Colonic mucosa (tissue), 4 donors: Measurements from ENCODE around the gene LRRC1. TPM values are rescaled to one million over a fixed set of nuclear protein-coding genes. Genes with fewer than 3 reads are reported as not detected.

Experiments
- DNase-seq: peaks from one replicate; pipeline ENCODE4 v3.0.0-alpha.2; 2020
- H3K27ac ChIP-seq: fragments of 200-600 bp; one replicate; pipeline ENCODE4 v1.8.0; 2021
- H3K27me3 ChIP-seq: fragments of 200-600 bp; one replicate; pipeline ENCODE4 v1.8.0; 2021
- H3K36me3 ChIP-seq: fragments of 200-600 bp; one replicate; pipeline ENCODE4 v1.8.0; 2021
- H3K4me1 ChIP-seq: fragments of 200-600 bp; one replicate; pipeline ENCODE4 v1.8.0; 2021; ENCODE audit warnings: mild to moderate bottlenecking
- H3K4me3 ChIP-seq: fragments of 200-600 bp; one replicate; pipeline ENCODE4 v1.8.0; 2021
- H3K9ac ChIP-seq, 2 donors: one replicate each; pipeline ENCODE4 v1.7.0; 2013; ENCODE audit warnings: control low read depth in 2 of 2, low read depth in 2 of 2, low read length in 2 of 2
- H3K9me3 ChIP-seq: fragments of 200-600 bp; one replicate; pipeline ENCODE4 v1.8.0; 2021
- CTCF ChIP-seq: fragments of 200-600 bp; IDR thresholded peaks from one replicate; pipeline ENCODE4 v1.8.0; 2022; ENCODE audit warnings: antibody characterized with exemption, mild to moderate bottlenecking
- intact Hi-C: fragments of 100-400 bp; cut with DNase I; formaldehyde crosslinking; loops from one replicate; pipeline ENCODE4 v1.14.1; 2022
- total RNA-seq, 2 donors: library from RNA; stranded (reverse); fragmentation: NEBNext Ultra II Directional in 1 of 2; extraction: Animal tissue kit (Norgen Biotek cat#: 25700) in 1 of 2; gene quantifications; one replicate each; pipeline ENCODE4 v1.2.1, GENCODE V29; 2021
- donor health status: healthy.
- donor health status: DM: no; HTN: no; CAD: no.
- donor health status: DM: no; HTN: no; CAD: no.

The LRRC1 gene
- total RNA-seq, result 10 to 100 TPM; 49.6 to 72.9 TPM

GRCh38 chr6:53794720-53795339 lies at the start of gene LRRC1:
LRRC1 (plus strand) TSS chr6:53795005; CDS start chr6:53795257, 252 bp downstream.
- H3K36me3 ChIP-seq, result no peaks in the 10 kb centered on the region
- H3K9me3 ChIP-seq, result no peaks in the 10 kb centered on the region
- H3K4me3 ChIP-seq, result peak within 1 kb of the TSS; percentile 80
- peak; percentile 95 for DNase-seq
- no peaks in the 10 kb centered on the region for H3K4me1 ChIP-seq
- H3K9ac ChIP-seq, result peak within 1 kb of the TSS; percentile 79 to 91
- H3K27ac ChIP-seq, result peak within 1 kb of the TSS; percentile 81
- no peak for TF ChIP-seq CTCF
- no peaks in the 10 kb centered on the region for H3K27me3 ChIP-seq
- intact Hi-C loops, result loop anchor here (1.0 to 10.0 kb wide), 3 partner anchors 63 to 162 kb away; no protein-coding TSS in a partner anchor

- H3K36me3 ChIP-seq, result no peaks in the 10 kb centered on the region
- H3K9me3 ChIP-seq, result no peaks in the 10 kb centered on the region
- H3K27me3 ChIP-seq, result no peaks in the 10 kb centered on the region
- H3K9ac ChIP-seq, result no peak overlapping the region
- H3K4me3 ChIP-seq, result no peak overlapping the region
- intact Hi-C loops, result no loop called here
- H3K27ac ChIP-seq, result no peak overlapping the region
- H3K4me1 ChIP-seq, result no peaks in the 10 kb centered on the region
- DNase-seq, result no peak
- TF ChIP-seq CTCF, result no peak
Measured at GRCh38 chr6:53746442-53747103, 48.2 kb upstream of the LRRC1 start.

GRCh38 chr6:53750052-53750650 lies 44.7 kb upstream of the LRRC1 start:
- TF ChIP-seq CTCF, result no peak
- Histone ChIP-seq H3K36me3 (no peaks in the 10 kb centered on the region), H3K27me3 (no peaks in the 10 kb centered on the region), H3K4me3 (no peak overlapping the region), H3K9ac (no peak overlapping the region), H3K9me3 (no peaks in the 10 kb centered on the region), H3K4me1 (no peaks in the 10 kb centered on the region), H3K27ac (no peak overlapping the region)
- intact Hi-C loops, result no loop called here
- no peak for DNase-seq

GRCh38 chr6:53751417-53751816 lies 43.4 kb upstream of the LRRC1 start:
- no peaks in the 10 kb centered on the region for H3K4me1 ChIP-seq
- H3K36me3 ChIP-seq, result no peaks in the 10 kb centered on the region
- intact Hi-C loops, result no loop called here
- no peaks in the 10 kb centered on the region for H3K9me3 ChIP-seq
- TF ChIP-seq CTCF, result no peak
- H3K4me3 ChIP-seq, result no peak overlapping the region
- H3K27ac ChIP-seq, result no peak overlapping the region
- no peaks in the 10 kb centered on the region for H3K27me3 ChIP-seq
- H3K9ac ChIP-seq, result no peak overlapping the region
- DNase-seq, result no peak

GRCh38 chr6:53752440-53752839 lies 42.4 kb upstream of the LRRC1 start:
- Histone ChIP-seq H3K4me1 (no peaks in the 10 kb centered on the region), H3K9me3 (no peaks in the 10 kb centered on the region), H3K4me3 (no peak overlapping the region), H3K27me3 (no peaks in the 10 kb centered on the region), H3K36me3 (no peaks in the 10 kb centered on the region), H3K9ac (no peak overlapping the region), H3K27ac (no peak overlapping the region)
- DNase-seq, result no peak
- TF ChIP-seq CTCF, result no peak
- intact Hi-C loops, result no loop called here
